BE2C (cell line): ENCODE results near the gene VASH1.

Experiments used
- DNase-seq: peaks from one replicate; pipeline ENCODE4 v3.0.0-alpha.2; 2020
- H3K27me3 ChIP-seq: fragments of 250-450 bp; sonication (Bioruptor Pico); 2 replicates; pipeline ENCODE4 v1.5.1; 2020; ENCODE audit warnings: mild to moderate bottlenecking
- H3K36me3 ChIP-seq: fragments of 250-450 bp; sonication (Bioruptor Pico); 2 replicates; pipeline ENCODE4 v1.5.1; 2020; ENCODE audit warnings: mild to moderate bottlenecking
- H3K4me1 ChIP-seq: fragments of 250-450 bp; sonication (Bioruptor Pico); 2 replicates; pipeline ENCODE4 v1.5.1; 2020
- H3K4me3 ChIP-seq: 2 replicates; pipeline ENCODE4 v1.5.1; 2011; ENCODE audit warnings: low read depth, low read length
- H3K9me3 ChIP-seq: fragments of 250-450 bp; sonication (Bioruptor Pico); 2 replicates; pipeline ENCODE4 v1.5.1; 2020
- CTCF ChIP-seq: IDR thresholded peaks from 2 replicates; pipeline ENCODE4 v1.5.1; 2012; ENCODE audit warnings: mild to moderate bottlenecking, low read depth, low read length

VASH1 gene

DNA sequence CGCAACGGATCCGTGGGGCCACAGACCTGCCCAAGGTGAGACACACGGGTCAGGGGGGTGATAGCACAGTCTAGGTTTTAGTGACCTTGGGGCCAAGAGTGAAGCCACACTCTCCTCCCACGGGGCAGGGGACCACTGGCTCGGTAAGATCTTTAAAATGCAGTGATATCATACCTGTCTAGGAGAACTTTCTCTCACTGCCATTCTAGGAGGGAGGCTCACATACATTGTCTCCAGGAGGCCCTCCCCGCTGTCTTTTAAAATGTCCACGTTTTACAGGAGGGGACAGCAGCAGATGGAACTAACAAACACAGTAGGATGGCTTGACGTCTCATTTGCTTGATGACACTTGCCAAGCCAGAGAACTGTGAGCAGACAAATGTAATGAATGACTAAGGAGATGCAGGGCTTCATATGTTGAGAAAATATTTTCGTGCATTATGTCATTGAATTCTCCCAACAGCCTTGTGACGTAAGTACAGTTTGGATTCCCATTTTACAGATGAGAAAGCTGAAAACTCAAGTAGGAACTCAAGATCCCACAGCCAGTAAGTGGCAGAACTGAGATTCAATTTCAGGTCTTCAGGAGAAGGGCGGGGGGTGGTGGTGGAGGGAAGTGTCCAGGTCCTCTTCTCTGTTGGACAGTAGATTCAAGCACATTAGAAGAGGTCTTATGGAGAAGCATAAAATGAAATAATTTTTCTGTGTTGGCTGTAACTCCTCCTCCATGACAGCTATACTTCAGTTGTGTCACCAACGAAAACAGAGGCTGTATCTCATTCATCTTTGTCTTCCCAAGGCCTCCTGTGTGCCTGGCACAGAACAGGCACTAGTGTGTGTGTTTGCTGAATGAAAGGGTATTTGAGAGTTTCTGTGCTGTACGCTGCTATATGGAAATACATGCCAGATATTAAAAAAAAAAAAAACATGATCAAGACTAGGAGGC, 2.1 kb downstream of the VASH1 start:
- Histone ChIP-seq H3K4me3 (no peak overlapping the region; the same call in 1 of the 2 replicates), H3K36me3 (no peaks in the 10 kb centered on the region), H3K27me3 (peaks cover 10% of the 10 kb centered on the region), H3K9me3 (no peaks in the 10 kb centered on the region), H3K4me1 (peaks cover 6% of the 10 kb centered on the region)
- no peak for DNase-seq
- TF ChIP-seq CTCF = no peak

DNA sequence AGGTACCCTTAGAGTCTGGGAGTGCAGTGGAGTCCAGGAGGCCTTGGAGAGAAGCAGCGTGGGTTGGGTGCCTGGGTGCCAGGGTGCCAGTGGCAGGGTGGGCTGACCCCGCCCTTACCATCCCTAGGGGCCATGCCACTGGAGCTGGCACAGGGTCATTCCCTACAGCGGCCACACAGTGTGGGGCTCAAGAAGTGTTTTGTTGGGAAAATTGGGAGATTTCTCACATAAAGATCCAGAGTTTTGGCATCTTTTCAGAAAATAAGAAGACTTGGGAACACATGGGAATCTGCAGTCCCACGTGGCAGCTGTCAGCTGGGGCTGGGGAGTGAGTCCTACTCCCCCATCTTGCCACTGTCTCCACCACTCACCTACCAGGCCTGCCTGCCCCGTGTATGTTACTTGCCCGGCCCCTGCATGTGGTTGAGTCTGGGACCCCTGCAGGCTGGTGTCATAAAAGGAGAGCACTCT, 4.2 kb downstream of the VASH1 start:
- H3K9me3 ChIP-seq = no peaks in the 10 kb centered on the region
- H3K4me1 ChIP-seq = peaks cover 6% of the 10 kb centered on the region
- H3K27me3 ChIP-seq = peaks cover 10% of the 10 kb centered on the region
- TF ChIP-seq CTCF = no peak
- H3K4me3 ChIP-seq = no peak overlapping the region
- H3K36me3 ChIP-seq = no peaks in the 10 kb centered on the region
- no peak for DNase-seq

DNA sequence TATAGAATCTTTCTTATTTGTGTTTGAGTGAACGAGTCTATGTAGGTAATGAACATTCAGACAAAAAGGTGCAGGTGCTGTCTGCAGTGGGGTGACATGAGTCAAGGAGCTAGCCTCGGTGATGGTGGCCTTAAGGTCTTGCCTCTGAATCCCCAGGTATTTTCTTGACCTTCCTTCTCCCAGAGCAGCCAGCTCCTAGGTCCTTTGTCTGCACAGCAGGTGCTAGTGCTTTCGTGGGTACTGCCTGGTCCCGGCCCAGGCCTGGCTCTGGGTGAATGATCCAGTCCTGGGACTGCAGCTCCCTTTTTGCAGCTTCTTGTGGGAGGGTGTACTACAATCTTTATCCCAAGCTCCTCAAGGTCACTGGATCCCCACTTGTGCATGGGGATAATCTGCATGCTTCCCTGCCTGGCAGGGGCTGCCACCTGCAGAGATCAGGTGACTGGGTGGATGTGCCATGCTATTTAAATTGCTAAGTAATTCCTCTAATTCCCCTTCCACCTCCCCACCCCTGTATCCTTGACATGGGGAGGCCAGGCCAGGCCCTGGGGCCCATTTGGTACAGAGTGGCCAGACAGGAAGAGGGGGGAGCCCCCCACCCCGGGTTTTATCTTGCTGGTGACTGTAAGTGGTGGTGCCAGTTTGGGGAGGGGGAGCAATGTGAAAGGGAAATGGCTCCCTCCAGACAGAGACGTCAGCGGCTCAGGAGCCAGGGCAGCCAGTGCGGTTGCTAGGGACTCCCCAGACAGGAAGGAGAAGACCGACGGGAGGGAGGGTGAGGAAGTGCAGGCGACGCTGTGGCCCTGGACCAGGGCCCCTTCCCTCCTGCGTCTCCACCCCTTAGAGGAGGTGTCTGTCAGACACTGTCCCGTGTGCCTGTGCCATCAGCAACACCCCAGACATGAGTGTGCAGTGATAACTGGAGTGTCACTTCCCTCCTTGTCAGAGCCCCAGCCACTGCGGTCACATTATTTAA, 6.7 kb downstream of the VASH1 start:
- no peak overlapping the region for H3K4me3 ChIP-seq
- H3K27me3 ChIP-seq = no peaks in the 10 kb centered on the region
- H3K36me3 ChIP-seq = no peaks in the 10 kb centered on the region
- no peaks in the 10 kb centered on the region for H3K9me3 ChIP-seq
- no peak for DNase-seq
- H3K4me1 ChIP-seq = peaks cover 14% of the 10 kb centered on the region
- no peak for TF ChIP-seq CTCF

GRCh38 chr14:76768671-76769500, 7.6 kb downstream of the VASH1 start:
- no peak overlapping the region for H3K4me3 ChIP-seq
- no peaks in the 10 kb centered on the region for H3K9me3 ChIP-seq
- TF ChIP-seq CTCF = no peak
- no peaks in the 10 kb centered on the region for H3K36me3 ChIP-seq
- DNase-seq = no peak
- no peaks in the 10 kb centered on the region for H3K27me3 ChIP-seq
- peaks cover 18% of the 10 kb centered on the region for H3K4me1 ChIP-seq

GRCh38 chr14:76769636-76770292, 8.5 kb downstream of the VASH1 start:
- peaks cover 18% of the 10 kb centered on the region for H3K4me1 ChIP-seq

More at GRCh38 chr14:76769636-76770292, 8.5 kb downstream of the VASH1 start:
- no peak for DNase-seq
- TF ChIP-seq CTCF = no peak
- Histone ChIP-seq H3K9me3 (no peaks in the 10 kb centered on the region), H3K27me3 (no peaks in the 10 kb centered on the region), H3K4me3 (no peak overlapping the region), H3K36me3 (no peaks in the 10 kb centered on the region)
